ENCODE data around the gene PARVA. TPM values are rescaled to one million over a fixed set of nuclear protein-coding genes. Genes with fewer than 3 reads are reported as not detected.

PARVA gene
- total and polyA plus RNA-seq, 2 donors from 2014 or later: 25.1 to 80.3 TPM

- H3K4me1 ChIP-seq (ENCODE audit: control insufficient read depth in 2 of 3, insufficient read depth in 2 of 3, low read depth in 1 of 3, low read length in 3 of 3): no peaks in the 10 kb centered on the region
- no peak overlapping the region for H3K9ac ChIP-seq (ENCODE audit: low read length in 3 of 3)
- no peaks in the 10 kb centered on the region for H3K27me3 ChIP-seq (ENCODE audit: control insufficient read depth, insufficient read depth, low read length)
- intact Hi-C loops (cut with DNase I): no loop called here
- FAIRE-seq (no peak), DNase-seq (no peak)
- TF ChIP-seq CTCF (IDR thresholded peaks at IDR 0.05; ENCODE audit: borderline replicate concordance, extremely low read depth, insufficient read depth): no peak
- no peak overlapping the region for H3K27ac ChIP-seq (ENCODE audit: low read depth in 2 of 2, low read length in 2 of 2)
- H3K4me3 ChIP-seq (ENCODE audit: low read length in 3 of 3): no peak overlapping the region
- H3K36me3 ChIP-seq (ENCODE audit: control insufficient read depth in 2 of 3, insufficient read depth in 3 of 3, low read length in 3 of 3): peaks cover 0 to 7% (median 2%) of the 10 kb centered on the region in 3 donors
- no peaks in the 10 kb centered on the region for H3K9me3 ChIP-seq (ENCODE audit: control insufficient read depth in 2 of 3, insufficient read depth in 1 of 3, low read length in 3 of 3)
Observed at GRCh38 chr11:12509371-12509770, 132.0 kb downstream of the PARVA start.

DNA sequence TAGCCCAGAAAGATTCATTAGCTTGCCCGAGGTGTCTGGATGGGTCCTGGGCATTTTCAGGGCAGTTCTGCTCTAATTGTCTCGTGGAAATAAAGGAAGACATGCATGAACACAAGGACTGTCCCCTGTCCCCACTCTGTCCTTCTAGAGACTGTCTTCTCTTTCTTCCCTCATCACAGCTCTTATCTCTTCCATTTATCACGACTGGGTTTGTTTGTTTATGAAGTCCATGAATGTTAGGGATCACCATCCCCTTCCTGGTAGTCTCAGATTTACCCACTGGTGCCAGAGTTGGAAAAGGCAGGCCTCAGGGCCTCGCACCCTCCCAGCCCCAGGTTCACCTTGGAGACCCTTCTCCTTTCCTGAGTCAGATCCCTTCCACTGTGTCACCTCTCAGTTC, 134.8 kb downstream of the PARVA start:
- Histone ChIP-seq H3K9me3 (ENCODE audit: control insufficient read depth in 2 of 3, insufficient read depth in 1 of 3, low read length in 3 of 3) (no peaks in the 10 kb centered on the region), H3K4me1 (ENCODE audit: control insufficient read depth in 2 of 3, insufficient read depth in 2 of 3, low read depth in 1 of 3, low read length in 3 of 3) (no peaks in the 10 kb centered on the region), H3K27me3 (ENCODE audit: control insufficient read depth, insufficient read depth, low read length) (no peaks in the 10 kb centered on the region), H3K27ac (ENCODE audit: low read depth in 2 of 2, low read length in 2 of 2) (no peak overlapping the region), H3K4me3 (ENCODE audit: low read length in 3 of 3) (no peak overlapping the region), H3K36me3 (ENCODE audit: control insufficient read depth in 2 of 3, insufficient read depth in 3 of 3, low read length in 3 of 3) (peaks cover 0 to 7% (median 2%) of the 10 kb centered on the region in 3 donors), H3K9ac (ENCODE audit: low read length in 3 of 3) (no peak overlapping the region)
- TF ChIP-seq CTCF (IDR thresholded peaks at IDR 0.05; ENCODE audit: borderline replicate concordance, extremely low read depth, insufficient read depth): no peak
- no peak for FAIRE-seq
- intact Hi-C loops (cut with DNase I): no loop called here
- no peak for DNase-seq

DNA sequence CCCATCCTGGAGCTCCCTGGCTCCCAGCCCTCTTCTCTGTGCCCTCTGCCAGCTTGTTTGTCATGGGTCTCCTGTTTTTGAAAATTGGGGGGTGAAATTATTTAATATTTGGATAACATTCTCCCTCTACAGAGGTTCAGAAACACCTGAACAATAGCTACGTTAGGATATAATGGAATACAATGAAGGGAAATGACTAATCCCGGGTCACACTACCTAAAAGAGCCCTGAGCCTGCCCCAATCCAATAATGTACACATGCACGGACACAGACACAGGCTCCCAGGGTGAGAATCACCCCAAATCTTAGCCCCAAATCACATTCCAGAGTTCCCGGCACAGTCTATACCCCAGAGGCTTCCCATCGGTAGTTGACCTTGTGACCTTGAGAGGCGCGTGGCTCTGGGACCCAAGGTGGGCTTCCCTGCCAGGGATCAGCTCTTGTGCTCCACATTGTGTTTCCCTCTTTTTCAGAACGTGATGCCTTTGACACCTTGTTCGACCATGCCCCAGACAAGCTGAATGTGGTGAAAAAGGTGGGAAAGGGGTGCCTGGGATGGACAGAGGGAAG, 135.5 kb downstream of the PARVA start:
- H3K27me3 ChIP-seq (ENCODE audit: control insufficient read depth, insufficient read depth, low read length): no peaks in the 10 kb centered on the region
- no peak for FAIRE-seq
- no peak overlapping the region for H3K27ac ChIP-seq (ENCODE audit: low read depth in 2 of 2, low read length in 2 of 2)
- intact Hi-C loops (cut with DNase I): no loop called here
- H3K9ac ChIP-seq (ENCODE audit: low read length in 3 of 3): no peak overlapping the region
- no peak overlapping the region for H3K4me3 ChIP-seq (ENCODE audit: low read length in 3 of 3)
- H3K4me1 ChIP-seq (ENCODE audit: control insufficient read depth in 2 of 3, insufficient read depth in 2 of 3, low read depth in 1 of 3, low read length in 3 of 3): no peaks in the 10 kb centered on the region
- H3K36me3 ChIP-seq (ENCODE audit: control insufficient read depth in 2 of 3, insufficient read depth in 3 of 3, low read length in 3 of 3): peaks cover 2 to 7% (median 2%) of the 10 kb centered on the region in 3 donors
- H3K9me3 ChIP-seq (ENCODE audit: control insufficient read depth in 2 of 3, insufficient read depth in 1 of 3, low read length in 3 of 3): no peaks in the 10 kb centered on the region
- no peak for TF ChIP-seq CTCF (IDR thresholded peaks at IDR 0.05; ENCODE audit: borderline replicate concordance, extremely low read depth, insufficient read depth)
- no peak for DNase-seq

Data from kidney (tissue), 14 donors.